Islet of Langerhans (tissue), 1 donor: Measurements from ENCODE around the gene ALKBH3.

Experiments
- FAIRE-seq: peaks from one replicate; lab custom pipeline; 2011; peaks lifted over from hg19 to GRCh38; lab: Jason Lieb, UNC

ALKBH3 gene

DNA sequence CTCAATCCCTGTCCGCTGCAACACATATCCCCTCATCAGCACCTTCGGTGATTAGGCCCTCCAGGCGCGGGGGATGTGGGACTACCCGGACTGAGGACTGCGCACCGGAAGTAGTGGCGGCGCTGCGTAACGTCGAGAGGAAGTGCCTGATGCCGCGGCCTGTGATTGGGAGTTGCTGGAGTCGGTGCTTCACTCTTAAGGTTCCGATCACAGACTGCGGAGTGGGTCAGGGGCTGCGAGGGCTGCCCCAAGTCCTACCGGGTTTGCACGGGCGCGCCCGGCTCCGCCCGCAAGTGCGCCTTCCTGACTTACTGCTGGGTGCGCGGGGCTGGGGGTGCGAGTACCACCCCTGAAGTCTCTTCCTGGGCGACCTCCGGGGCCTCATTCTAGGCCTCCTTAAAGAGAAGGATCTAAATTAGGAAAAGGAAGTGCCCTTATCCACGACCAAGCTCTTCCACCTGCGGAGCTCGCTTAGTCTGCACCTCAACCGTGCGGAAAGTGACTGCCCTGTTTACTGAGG is at the start of gene ALKBH3:
TSS of gene ALKBH3 (plus strand) at position 192 of the 520 bp plus-strand sequence. CDS start 1,822 bp downstream, outside the sequence.
- FAIRE-seq: no peak

DNA sequence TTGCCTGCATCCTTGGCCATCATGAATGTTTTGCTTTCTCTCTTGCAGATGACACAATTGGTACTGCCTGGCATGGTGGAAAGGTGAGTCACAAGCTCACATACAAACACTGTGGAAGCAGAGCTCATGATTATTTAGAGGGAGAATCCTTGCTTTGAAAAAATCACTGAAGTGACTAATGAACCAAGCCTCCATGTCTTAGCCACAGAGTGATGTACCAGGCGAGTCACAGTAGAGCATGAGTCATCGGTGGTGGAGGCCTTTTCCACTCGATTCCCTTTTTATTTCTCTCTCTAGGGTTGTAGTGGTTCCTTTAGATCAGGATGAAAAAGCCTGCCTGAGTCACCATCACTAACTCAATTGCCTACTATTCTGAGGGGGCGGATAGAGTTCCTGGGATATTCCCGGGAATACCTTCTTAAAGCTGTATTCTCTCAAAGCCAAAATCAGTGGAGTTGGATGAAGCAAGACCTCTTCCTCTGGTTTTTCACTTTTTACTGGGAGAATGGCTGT is 49.6 kb upstream of the ALKBH3 start:
- FAIRE-seq: peak; percentile 100

GRCh38 chr11:43832536-43832935 is 48.1 kb upstream of the ALKBH3 start:
- FAIRE-seq: no peak

GRCh38 chr11:43833657-43834073 is 47.0 kb upstream of the ALKBH3 start:
- FAIRE-seq: peak; percentile 97

GRCh38 chr11:43834286-43834685 is 46.3 kb upstream of the ALKBH3 start:
- no peak for FAIRE-seq

- FAIRE-seq: peak; percentile 100
Observed at GRCh38 chr11:43835104-43835503, 45.5 kb upstream of the ALKBH3 start.

- peak; percentile 5 for FAIRE-seq
Observed at GRCh38 chr11:43837879-43838278, 42.8 kb upstream of the ALKBH3 start.

GRCh38 chr11:43842021-43842420 is 38.6 kb upstream of the ALKBH3 start:
- FAIRE-seq: no peak

GRCh38 chr11:43845816-43846215 is 34.8 kb upstream of the ALKBH3 start:
- no peak for FAIRE-seq

DNA sequence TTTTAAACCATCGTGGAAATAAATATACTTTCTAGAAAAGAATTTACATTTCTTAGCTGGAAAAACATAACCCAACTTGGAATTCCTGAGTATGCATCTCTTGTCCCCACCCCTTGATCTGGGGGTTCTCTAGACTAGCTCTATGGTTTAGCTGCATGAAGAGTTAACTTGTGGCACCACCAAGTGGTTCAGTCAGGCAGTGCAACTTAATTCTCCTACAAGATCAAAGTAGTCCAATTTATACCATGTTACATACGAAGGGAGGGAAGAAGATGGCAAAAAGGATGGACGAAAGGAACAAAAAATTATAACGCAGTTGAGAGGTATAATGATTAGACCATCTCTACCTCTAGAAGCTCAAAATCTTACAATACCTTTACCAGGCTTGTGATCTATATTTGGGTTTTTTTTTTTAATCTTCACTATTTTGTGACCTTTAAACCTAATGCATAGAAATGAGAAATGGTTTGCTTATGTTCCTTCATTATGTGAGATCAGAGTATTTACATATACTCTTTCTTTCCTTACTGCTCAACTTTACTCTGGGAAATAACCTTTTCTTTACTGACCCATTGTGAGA is 28.5 kb upstream of the ALKBH3 start:
- FAIRE-seq: peak; percentile 98

GRCh38 chr11:43853781-43854180 is 26.9 kb upstream of the ALKBH3 start:
- no peak for FAIRE-seq

GRCh38 chr11:43856993-43857392 is 23.6 kb upstream of the ALKBH3 start:
- FAIRE-seq: no peak

GRCh38 chr11:43861141-43861540 is 19.5 kb upstream of the ALKBH3 start:
- no peak for FAIRE-seq

GRCh38 chr11:43866520-43866919 is 14.1 kb upstream of the ALKBH3 start:
- FAIRE-seq: no peak

DNA sequence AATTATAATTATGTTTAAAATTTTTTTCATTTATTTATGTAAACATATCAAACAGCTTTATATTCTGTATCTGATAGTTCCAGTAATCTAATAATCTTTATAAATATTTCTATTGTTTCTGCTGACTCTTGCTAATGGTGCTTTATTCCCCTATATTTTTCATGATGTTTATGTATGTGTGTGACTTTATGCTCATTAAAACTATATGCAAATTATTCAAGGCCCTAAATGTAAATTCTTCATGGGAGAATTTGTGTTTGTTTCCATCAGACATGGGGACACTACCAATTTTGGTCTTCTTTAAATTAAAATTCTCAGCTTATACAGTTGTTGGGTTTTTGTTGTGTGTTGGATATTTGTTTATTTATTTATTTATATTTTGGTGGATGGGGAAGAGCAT is 13.7 kb upstream of the ALKBH3 start:
- no peak for FAIRE-seq

DNA sequence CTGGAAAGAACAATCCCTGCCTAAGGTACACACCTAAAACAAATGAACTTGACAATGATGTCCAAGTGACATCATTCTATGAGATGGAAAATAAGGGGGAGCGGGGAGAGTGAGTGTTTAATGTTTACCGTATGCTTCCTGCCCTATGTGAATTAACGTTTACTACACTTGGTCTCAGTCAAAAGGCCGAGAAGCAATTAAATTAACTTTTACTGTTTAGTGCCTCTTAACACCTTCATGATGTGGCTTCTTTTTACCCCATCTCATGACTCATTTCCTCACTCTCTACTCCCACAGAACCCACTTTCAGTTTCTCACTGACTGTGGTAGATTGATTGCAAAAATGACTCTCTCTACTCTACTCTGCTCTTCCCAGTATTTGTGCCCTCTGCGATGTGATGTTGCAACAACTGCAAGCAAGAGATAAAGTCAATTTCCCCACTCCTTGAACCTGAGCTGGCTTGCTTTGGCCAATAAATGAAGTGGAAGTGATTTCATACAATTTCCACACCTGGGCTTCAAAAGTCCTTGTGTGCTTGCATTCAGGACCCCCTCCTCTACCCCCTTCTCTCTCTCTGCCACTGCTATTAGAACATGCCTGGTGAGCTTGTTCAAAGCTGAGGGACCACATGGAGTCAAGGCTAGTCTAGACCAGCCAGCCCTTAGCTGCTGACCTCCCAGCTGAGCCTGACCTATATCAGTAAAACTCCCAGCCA is 11.6 kb upstream of the ALKBH3 start:
- FAIRE-seq: no peak

GRCh38 chr11:43871051-43871450 is 9.6 kb upstream of the ALKBH3 start:
- FAIRE-seq: no peak

DNA sequence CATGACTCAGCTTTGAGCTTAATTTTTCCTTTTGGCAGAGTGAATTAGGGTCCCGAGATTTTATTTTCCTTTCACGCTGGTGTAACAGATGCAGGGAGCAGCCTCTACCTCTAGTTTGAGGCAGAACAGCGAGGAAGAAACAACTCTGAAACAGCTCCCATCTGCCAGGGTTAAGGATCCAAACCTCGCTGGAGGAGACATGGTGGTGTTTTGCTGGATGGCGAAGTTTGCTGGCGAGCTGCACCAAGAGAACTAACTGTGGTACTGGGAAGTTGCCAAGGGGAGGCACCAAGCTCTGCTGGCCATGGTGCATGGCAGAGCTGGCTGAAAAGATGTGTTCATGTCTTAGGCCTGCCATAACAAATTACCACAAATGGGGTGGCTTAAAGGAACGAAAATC is 7.6 kb upstream of the ALKBH3 start:
- FAIRE-seq: no peak

GRCh38 chr11:43874078-43874477 is 6.6 kb upstream of the ALKBH3 start:
- FAIRE-seq: no peak

GRCh38 chr11:43874738-43875137 is 5.9 kb upstream of the ALKBH3 start:
- FAIRE-seq: no peak

DNA sequence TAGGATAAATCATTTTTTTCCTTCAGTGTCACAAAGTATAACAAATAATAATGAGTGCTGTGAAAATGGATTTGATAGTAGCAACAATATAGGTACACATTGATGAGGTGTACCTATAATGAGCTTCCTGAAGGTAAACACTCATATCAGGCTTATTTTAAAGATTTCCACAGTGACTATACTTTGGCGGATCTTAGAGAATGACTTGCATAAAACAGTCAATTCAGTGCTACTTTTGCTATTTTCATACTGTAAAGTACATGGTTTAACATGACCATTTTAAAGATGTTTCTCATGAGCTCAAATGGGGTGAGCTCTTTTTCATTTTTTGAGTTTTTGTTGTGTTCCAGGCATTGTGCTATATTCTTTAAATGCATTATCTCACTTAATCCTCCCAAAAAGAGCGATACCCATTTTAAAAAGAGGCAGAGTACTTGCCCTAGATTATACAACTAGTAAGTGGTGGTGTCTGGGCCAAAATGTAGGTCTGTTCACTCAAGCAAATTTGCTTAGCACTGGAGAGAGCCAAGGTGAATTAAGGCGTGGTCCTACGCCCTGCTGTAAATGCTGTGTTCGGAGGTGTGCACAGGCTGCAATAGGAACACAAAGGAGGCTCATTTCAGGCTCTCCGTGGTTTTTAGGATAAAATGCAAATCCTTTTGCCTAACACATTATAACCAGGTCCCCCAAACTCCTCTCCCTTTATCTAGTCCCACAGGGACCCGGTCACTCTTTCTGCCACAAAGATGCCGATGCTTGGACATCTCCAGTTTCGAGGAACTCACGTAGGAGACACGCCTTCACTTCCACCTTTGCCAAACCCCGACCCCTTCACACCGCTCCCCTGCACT is 617 bp upstream of the ALKBH3 start:
- FAIRE-seq: no peak

DNA sequence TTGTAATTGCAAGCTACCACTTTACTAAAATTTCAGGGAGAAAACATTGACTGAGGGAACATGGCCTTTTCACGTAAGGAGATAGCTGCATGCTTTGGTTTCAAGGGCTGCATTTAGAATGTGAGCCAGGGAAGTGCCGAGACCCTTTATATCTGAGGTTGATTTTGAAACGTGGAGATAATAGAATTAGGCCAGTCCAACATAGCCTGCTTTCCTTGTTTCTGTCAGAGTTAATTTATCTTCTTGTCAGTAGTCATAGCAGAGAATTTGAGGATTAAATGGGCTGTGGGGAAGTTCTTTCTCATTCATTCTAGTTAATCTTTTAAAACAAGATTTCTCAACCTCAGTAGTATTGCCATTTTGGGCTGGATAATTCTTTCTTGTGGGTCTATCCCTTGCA is 12.2 kb downstream of the ALKBH3 start:
- FAIRE-seq: no peak

GRCh38 chr11:43894546-43894945 is 13.9 kb downstream of the ALKBH3 start:
- no peak for FAIRE-seq
